Motor neuron (in vitro differentiated cells): ENCODE measurements around the gene SLC7A1. TPM values are rescaled to one million over a fixed set of nuclear protein-coding genes. Genes with fewer than 3 reads are reported as not detected.

Source experiments
- ATAC-seq, 8 experiments: fragments of 200-7000 bp; cut with Tn5 transposase; replicated peaks in 6 of 8; 2 replicates each; pipeline ENCODE4 v1.8.0; 2021; ENCODE audit warnings: mild to moderate bottlenecking in 8 of 8, moderate library complexity in 8 of 8
- H3K27ac ChIP-seq, 2 donors: fragments of 250-450 bp; sonication (Bioruptor Pico); 2 replicates each; pipeline ENCODE4 v1.9.0; 2021; ENCODE audit warnings: antibody characterized with exemption in 2 of 2, mild to moderate bottlenecking in 2 of 2, moderate library complexity in 1 of 2
- H3K4me1 ChIP-seq, 2 donors: fragments of 250-450 bp; sonication (Bioruptor Pico); replicated peaks in 1 of 2; 2 replicates each; pipeline ENCODE4 v1.6.1; 2021; ENCODE audit warnings: antibody characterized with exemption in 2 of 2, mild to moderate bottlenecking in 2 of 2, moderate library complexity in 1 of 2
- H3K4me3 ChIP-seq, 5 donors: fragments of 250-450 bp; sonication (Bioruptor Pico); 2 replicates each; pipeline ENCODE4 v1.9.0; 2021; ENCODE audit warnings: antibody characterized with exemption in 5 of 5, mild to moderate bottlenecking in 5 of 5, moderate library complexity in 4 of 5
- WGBS, 10 experiments: fragments of 450-650 bp; shearing (Covaris generic); methylation state at CpG; one replicate each; pipeline ENCODE4 v1.0.0; 2022; 5-methylcytosine and 5-hydroxymethylcytosine counted together
- in situ Hi-C, 9 experiments: fragments of 400-800 bp; cut with MboI; loops; one replicate each; pipeline ENCODE4 v1.15.0; 2021; ENCODE audit warnings: low sequenced_read_pairs in 9 of 9, low pct_unique_long_range_greater_than_20kb in 2 of 9; ENCODE audit not compliant: unreplicated experiment in 9 of 9
- total RNA-seq, 8 experiments: library from RNA; unstranded; fragments of 300-600 nt; gene quantifications; 2 replicates each; pipeline versions ENCODE4 v1.2.3 to v1.2.4, GENCODE V29; 2022

Gene SLC7A1
- total RNA-seq, 8 experiments from 2014 or later, result 9.6 to 40.5 (median 23.5) TPM

DNA sequence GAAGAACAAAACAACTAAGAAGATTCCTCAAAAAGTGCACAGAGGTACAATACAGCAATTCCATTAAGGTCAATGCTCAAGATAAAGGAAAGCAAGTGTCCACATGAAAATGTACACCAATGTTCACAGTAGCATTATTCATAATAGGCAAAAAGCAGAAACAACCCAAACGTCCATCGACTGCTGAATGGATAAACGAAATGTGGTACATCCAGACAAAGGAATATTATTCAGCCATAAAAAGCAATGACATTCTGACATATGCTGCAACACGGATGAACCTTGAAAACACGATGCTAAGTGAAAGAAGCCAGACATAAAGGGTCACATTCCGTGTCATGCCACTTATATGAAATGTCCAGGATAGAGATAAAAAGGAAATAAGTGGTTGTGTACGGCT is 29.3 kb downstream of the SLC7A1 start:
- Histone ChIP-seq H3K4me1 (peaks cover 36 to 44% of the 10 kb centered on the region in 2 donors), H3K27ac (no peak overlapping the region), H3K4me3 (no peak overlapping the region)
- in situ Hi-C loops, result no loop called here
- no peak for ATAC-seq
- WGBS, 10 experiments, result 88 to 100% (median 96%) methylated on average over 1 to 7 of the region's 7 CpGs

DNA sequence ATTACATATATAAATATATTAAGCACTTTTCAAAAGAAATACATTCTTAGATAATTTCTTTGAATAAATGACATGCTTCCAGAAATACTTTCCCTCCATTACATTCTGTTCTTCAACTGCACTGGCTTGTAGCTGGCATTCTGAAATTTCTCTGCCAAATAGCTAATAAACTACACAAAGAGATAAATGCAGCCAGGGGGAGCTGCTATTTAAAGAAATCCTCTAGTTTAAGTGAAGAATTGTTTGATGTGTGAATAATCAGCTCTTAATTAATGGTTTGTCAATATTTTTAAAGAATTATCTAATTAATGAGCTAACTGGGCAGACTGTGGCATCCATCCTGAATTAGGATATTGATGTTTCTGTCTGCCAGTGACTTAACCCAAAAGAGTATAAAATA is 30.7 kb downstream of the SLC7A1 start:
- Histone ChIP-seq H3K27ac (no peak overlapping the region), H3K4me3 (no peak overlapping the region), H3K4me1 (peaks cover 36 to 41% of the 10 kb centered on the region in 2 donors)
- in situ Hi-C loops, result no loop called here
- ATAC-seq, result peak in 1 of 8 experiments; percentile 35

DNA sequence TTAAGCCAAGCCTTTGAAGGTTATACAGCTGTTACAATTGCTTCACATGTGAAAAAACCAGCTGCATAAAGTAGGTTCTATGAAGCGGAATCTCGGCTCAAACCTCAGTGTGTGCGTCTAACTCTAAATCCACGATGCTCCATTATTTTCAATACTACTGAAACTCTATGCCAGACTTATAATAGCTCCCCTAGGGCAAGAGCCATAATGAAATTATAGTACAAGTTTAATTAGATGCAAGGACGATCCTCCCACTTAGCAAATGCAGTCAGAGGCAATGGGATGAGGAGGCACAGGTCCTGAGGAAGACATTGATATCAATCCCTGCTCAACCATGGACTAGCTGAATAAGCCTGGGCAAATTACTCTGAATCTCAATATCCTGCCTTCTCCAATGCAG is 31.1 kb downstream of the SLC7A1 start:
- Histone ChIP-seq H3K27ac (no peak overlapping the region), H3K4me1 (peaks cover 36 to 37% of the 10 kb centered on the region in 2 donors), H3K4me3 (no peak overlapping the region)
- ATAC-seq, result peak in 1 of 8 experiments; percentile 71
- in situ Hi-C loops, result no loop called here
- WGBS, 10 experiments, result 40 to 100% (median 81%) methylated on average over 1 to 5 of the region's 5 CpGs; no CpG with 5 or more reads in 1 of the 10 experiments

DNA sequence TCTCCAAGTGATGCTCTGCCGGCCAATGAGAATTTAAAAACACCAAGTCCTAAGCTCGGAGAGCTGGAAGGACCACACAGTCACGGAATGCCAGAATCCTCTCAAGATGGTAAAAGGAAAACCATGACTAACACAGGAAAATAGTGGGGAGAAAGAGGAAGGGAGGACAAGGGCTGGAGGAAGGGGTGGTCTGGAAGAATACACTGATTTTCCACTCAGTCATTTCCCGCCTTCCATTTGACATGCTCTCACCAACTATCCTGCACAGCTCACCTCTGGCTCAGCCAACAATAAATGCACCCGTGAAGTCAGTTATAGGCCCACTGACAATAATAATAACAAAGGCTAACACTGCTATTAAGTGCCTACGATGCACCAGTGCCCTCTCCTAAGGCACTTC is 31.5 kb downstream of the SLC7A1 start:
- WGBS, 10 experiments, result 80 to 100% (median 91%) methylated on average over 1 to 5 of the region's 6 CpGs; no CpG with 5 or more reads in 3 of the 10 experiments

DNA sequence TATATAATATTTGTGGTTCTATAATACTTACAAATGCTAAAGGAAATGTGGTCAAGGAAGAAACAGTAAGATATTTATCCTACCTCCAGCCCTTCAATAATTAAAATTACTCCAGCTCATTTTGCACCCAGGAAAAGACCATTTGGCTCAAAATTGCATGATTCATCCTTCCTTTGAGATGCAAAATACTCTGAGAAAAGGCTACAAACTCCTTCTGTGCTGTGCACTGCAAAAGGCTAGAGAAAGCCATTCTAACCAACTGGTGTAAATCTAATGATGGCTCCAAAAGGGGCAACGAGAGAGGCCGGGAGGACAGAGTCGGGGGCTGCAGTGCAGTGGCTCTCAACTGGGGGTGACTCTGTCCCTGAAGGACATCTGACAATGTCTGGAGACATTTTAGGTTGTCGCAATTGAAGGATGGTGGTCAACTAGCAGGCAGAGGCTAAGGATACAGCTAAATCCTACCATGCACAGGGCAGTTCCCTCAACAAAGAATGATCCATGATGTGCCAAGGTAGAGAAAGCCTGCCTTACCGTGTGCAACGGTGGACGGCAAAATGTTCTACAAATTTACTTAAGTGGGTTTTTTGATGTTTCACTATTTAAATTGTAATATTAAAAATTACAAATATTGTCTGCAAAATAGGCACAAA is 32.6 kb downstream of the SLC7A1 start:
- H3K27ac ChIP-seq, result peak overlapping the region in 1 of 2 donors; percentile 64
- WGBS, 10 experiments, result 34 to 100% (median 89%) methylated on average over 1 to 7 of the region's 7 CpGs
- peaks cover 31 to 36% of the 10 kb centered on the region in 2 donors for H3K4me1 ChIP-seq
- in situ Hi-C loops, result no loop called here
- H3K4me3 ChIP-seq, result no peak overlapping the region
- peak in 6 of 8 experiments; percentile 22 to 73 (median 65) for ATAC-seq

More for the DNA sequence above, 31.5 kb downstream of the SLC7A1 start:
- peaks cover 33 to 36% of the 10 kb centered on the region in 2 donors for H3K4me1 ChIP-seq
- ATAC-seq, result no peak
- in situ Hi-C loops, result no loop called here
- no peak overlapping the region for H3K27ac ChIP-seq
- no peak overlapping the region for H3K4me3 ChIP-seq

DNA sequence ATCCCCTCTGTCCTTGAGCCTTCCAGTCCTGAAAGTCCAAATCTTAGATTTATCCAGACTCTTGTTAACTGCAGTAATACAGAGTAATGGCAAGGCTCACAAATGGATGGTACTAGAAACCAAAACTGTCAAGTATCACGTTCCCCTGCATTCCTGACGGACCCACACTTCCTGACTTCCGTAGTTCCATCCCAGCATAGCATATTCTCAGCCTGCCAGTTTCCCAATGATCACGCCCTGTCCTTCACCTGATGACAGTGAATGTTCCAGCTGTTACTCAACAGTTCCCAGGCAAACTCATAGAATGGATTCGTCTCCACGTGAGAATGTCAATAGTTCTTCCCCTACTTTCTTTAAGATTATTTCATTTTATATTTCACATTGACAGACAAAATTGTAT is 33.6 kb downstream of the SLC7A1 start:
- Histone ChIP-seq H3K27ac (no peak overlapping the region), H3K4me3 (no peak overlapping the region), H3K4me1 (peaks cover 24 to 36% of the 10 kb centered on the region in 2 donors)
- 72 to 100% (median 92%) methylated on average over 1 to 6 of the region's 6 CpGs for WGBS, 10 experiments
- in situ Hi-C loops, result no loop called here
- no peak for ATAC-seq

DNA sequence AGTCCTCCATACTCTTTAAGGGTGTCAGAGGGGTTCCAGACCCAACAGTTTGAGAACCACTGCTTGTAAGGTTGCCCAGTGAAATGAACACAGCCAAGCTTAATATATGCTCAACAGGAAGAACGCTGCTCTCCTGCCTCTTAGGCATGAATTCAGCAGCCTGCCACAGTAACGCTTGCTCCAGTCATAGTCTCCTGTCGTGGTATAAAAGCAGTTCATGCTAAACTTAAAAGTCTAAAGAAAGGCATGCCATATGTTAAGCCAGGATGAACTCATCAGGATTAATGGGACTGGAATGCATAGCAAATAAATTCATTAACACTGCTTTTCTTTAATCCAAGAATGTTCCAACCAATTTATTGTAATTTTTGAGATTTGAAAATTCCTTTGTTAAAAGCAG is 38.7 kb downstream of the SLC7A1 start:
- WGBS, 10 experiments, result 58 to 100% (median 95%) methylated on average over 1 to 3 of the region's 3 CpGs; no CpG with 5 or more reads in 2 of the 10 experiments
- in situ Hi-C loops, result no loop called here
- Histone ChIP-seq H3K4me1 (no peaks in the 10 kb centered on the region), H3K27ac (no peak overlapping the region), H3K4me3 (no peak overlapping the region)
- ATAC-seq, result peak in 1 of 8 experiments; percentile 29

DNA sequence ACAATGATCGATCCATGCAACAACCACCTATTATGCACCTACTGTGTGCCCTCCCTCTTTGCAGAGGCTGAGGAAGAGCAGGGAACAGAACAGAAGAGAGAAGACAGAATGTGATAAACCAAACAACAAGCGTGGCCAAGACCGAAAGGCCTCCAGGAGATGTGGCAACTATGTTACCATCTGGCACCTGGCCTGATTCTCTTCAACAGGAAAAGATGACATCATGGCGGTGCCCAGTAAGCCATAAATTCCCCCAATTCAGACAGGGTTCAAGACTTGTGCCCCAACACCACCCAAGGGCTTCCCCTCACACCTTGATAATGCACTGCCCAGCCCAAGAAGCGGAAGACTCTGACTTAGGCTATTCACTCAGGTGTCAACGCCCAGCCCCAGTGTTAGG is 44.3 kb downstream of the SLC7A1 start:
- Histone ChIP-seq H3K4me3 (no peak overlapping the region), H3K4me1 (no peaks in the 10 kb centered on the region), H3K27ac (no peak overlapping the region)
- in situ Hi-C loops, result no loop called here
- no peak for ATAC-seq
- WGBS, 10 experiments, result 82 to 100% (median 95%) methylated on average over 1 to 5 of the region's 6 CpGs; no CpG with 5 or more reads in 3 of the 10 experiments

DNA sequence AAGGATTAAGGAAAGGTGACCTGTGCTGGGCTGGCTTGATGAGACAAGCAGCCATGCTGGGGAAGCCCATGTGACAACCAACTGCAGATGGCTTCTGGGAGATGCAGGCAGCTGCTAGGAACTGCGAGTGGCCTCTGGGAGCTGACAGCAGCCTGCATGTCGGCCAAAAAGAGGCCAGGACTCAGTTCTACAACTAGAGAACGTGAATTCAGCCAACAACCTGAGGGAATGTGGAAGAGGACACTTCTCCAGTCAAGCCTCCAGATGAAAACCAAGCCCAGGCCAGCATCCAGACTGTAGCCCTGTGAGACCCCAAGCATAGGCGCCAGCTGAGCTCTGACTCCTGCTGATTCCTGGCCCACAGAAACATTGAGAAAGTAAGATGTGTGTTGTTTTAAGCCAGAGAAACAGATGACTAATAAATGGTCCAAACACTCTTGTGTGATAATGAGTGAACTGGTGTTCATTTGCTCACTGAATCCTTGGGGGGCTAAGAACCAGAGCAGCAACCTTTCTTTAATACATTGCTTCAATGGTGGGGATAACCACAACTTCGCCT is 45.0 kb downstream of the SLC7A1 start:
- no peak for ATAC-seq
- H3K4me1 ChIP-seq, result no peaks in the 10 kb centered on the region
- in situ Hi-C loops, result no loop called here
- WGBS, 10 experiments, result 86 to 100% (median 100%) methylated on average over 1 to 2 of the region's 5 CpGs; no CpG with 5 or more reads in 3 of the 10 experiments
- H3K27ac ChIP-seq, result no peak overlapping the region
- H3K4me3 ChIP-seq, result no peak overlapping the region

DNA sequence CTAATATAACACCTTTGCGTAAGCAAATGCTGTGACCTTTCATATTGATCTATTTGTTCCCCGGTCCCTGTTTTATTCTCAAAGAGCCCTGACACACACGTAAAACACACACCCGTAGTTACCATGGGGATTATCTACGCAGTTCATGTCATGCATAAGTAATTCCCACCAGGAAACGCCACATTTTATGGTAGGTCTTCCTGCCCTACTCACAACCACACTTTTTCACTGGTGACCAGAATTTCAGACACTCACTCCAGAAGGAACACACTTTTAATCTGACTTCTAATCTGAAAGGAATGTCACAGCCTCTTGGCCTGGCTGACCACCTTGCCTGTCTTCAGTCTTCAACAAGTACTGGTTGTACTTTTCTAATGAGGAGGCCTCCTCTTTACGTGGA is 46.8 kb downstream of the SLC7A1 start:
- no peaks in the 10 kb centered on the region for H3K4me1 ChIP-seq
- H3K4me3 ChIP-seq, result no peak overlapping the region
- in situ Hi-C loops, result no loop called here
- H3K27ac ChIP-seq, result no peak overlapping the region
- ATAC-seq, result no peak
- WGBS, 10 experiments, result 25 to 79% (median 60%) methylated on average over 2 to 6 of the region's 7 CpGs; no CpG with 5 or more reads in 1 of the 10 experiments

DNA sequence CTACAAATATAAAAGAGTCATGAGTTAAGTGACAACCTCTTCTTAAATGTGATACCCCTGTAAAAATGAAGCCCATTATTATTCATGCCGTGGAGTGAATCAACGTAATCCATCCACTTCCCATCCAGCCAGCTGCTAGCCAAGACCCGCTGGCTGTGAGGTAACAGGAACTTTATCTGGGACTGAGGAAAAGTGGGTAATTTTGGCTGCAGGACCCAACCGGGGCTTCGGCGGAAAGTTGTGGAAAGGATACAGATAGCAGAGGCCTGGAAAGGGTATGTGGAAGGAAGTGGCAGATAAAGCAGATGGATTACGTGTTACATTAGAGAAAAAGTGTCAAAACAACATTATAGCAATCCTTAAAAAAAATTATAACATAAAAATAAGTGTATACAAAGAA is 48.3 kb downstream of the SLC7A1 start:
- in situ Hi-C loops, result no loop called here
- H3K27ac ChIP-seq, result no peak overlapping the region
- H3K4me3 ChIP-seq, result no peak overlapping the region
- ATAC-seq, result no peak
- no peaks in the 10 kb centered on the region for H3K4me1 ChIP-seq
- 85 to 100% (median 92%) methylated on average over 1 to 7 of the region's 7 CpGs for WGBS, 10 experiments

DNA sequence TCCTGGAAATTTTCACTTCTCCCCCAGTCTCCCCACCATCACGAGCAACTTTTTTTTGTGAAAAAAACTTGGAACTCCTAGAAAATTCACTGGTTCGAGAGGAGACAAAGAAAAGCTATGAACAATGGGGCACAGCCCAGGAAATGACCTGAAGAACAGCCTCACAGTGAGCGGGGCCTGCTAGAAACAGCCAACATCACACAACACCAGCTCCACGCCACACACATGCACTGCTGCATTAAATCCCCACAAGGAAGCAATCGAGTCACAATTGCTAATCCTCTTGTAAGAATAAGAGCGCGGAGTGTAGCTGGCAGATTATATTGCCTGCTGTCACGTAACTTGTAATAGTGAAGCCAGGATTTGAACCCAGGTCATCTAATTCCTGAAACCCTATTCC is 48.8 kb downstream of the SLC7A1 start:
- WGBS, 10 experiments, result 73 to 100% (median 87%) methylated on average over 1 to 8 of the region's 8 CpGs; no CpG with 5 or more reads in 1 of the 10 experiments
- H3K27ac ChIP-seq, result no peak overlapping the region
- H3K4me1 ChIP-seq, result no peaks in the 10 kb centered on the region
- no peak overlapping the region for H3K4me3 ChIP-seq
- ATAC-seq, result no peak
- in situ Hi-C loops, result no loop called here

DNA sequence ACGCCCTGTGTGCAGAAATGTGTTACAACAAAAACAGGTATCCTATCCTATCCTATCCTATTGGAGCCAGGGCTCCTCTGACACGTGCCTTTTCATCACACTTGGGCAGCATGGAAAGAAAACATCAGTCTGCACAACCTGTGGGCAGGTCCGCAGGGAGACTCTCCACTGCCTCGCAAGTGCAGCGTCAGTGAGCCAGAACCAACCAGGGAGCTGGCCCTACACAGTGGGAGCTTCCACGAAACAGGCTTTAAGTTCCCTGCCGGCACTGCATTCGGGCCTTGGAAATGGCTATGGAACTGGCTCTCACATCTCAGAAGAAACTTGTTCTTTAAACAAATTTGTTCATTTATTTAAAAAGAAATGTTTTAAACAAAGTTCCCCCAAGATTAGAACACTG is 49.5 kb downstream of the SLC7A1 start:
- no peak for ATAC-seq
- in situ Hi-C loops, result no loop called here
- 55 to 100% (median 89%) methylated on average over 1 to 7 of the region's 8 CpGs; no CpG with 5 or more reads in 4 of the 10 experiments for WGBS, 10 experiments

More for the DNA sequence above, 49.5 kb downstream of the SLC7A1 start:
- H3K4me3 ChIP-seq, result no peak overlapping the region
- no peaks in the 10 kb centered on the region for H3K4me1 ChIP-seq
- H3K27ac ChIP-seq, result no peak overlapping the region
